Measurements from ENCODE around the gene RIN2. TPM values are rescaled to one million over a fixed set of nuclear protein-coding genes. Genes with fewer than 3 reads are reported as not detected.

Gene RIN2
- total and polyA plus RNA-seq, 2 of the 4 experiments (the other 2 are of a cell fraction) = 16.1 to 72.2 TPM

GRCh38 chr20:19761326-19761725 is 3.3 kb downstream of the RIN2 start:
- Histone ChIP-seq H3K79me1 (ENCODE audit: low read depth in 1 of 2, low read length in 2 of 2) (peaks cover 14 to 74% of the 10 kb centered on the region in 2 experiments), H3K56ac (ENCODE audit: extremely low read depth, insufficient read depth, low read length) (no peak overlapping the region), H3K9ac (ENCODE audit: low read depth, low read length) (no peak overlapping the region), H3K27ac (ENCODE audit: insufficient read depth, low read length) (no peak overlapping the region), H3K9me1 (ENCODE audit: insufficient read depth, low read length) (peaks cover 12% of the 10 kb centered on the region), H2AFZ (replicated peaks; ENCODE audit: low read length, poor library complexity) (no peak overlapping the region), H2BK15ac (ENCODE audit: low read depth, low read length) (no peak overlapping the region), H3K18ac (ENCODE audit: low read depth, low read length) (no peak overlapping the region), H4K5ac (ENCODE audit: low read depth, low read length) (no peak overlapping the region), H3K4me2 (ENCODE audit: low read depth, low read length) (no peak overlapping the region), H4K20me1 (ENCODE audit: insufficient read depth, low read length) (peaks cover 12% of the 10 kb centered on the region), H3K4me1 (ENCODE audit: control insufficient read depth, insufficient read depth, low read length) (peaks cover 11% of the 10 kb centered on the region), H3K14ac (replicated peaks; ENCODE audit: low read depth, low read length) (no peak overlapping the region), H4K91ac (ENCODE audit: insufficient read depth, low read depth, low read length) (no peak overlapping the region), H2AK5ac (ENCODE audit: low read depth, low read length) (peak overlapping the region; percentile 61), H3K4me3 (ENCODE audit: insufficient read depth, low read depth, low read length) (no peak overlapping the region), H2AK9ac (replicated peaks; ENCODE audit: low read depth, low read length, poor library complexity) (no peak overlapping the region), H3K9me3 (ENCODE audit: control insufficient read depth, insufficient read depth, low read length) (no peaks in the 10 kb centered on the region), H2BK20ac (ENCODE audit: low read depth, low read length) (no peak overlapping the region), H2BK5ac (ENCODE audit: low read depth, low read length, poor library complexity, severe bottlenecking) (no peak overlapping the region), H4K8ac (ENCODE audit: low read depth in 2 of 2, low read length in 2 of 2) (no peak overlapping the region), H3K4ac (ENCODE audit: low read depth, low read length) (no peak overlapping the region; the same call in 1 of the 2 replicates), H3K27me3 (ENCODE audit: control insufficient read depth, insufficient read depth, low read length) (no peaks in the 10 kb centered on the region), H3K23ac (ENCODE audit: low read depth, low read length) (no peak overlapping the region), H3K36me3 (ENCODE audit: control insufficient read depth, insufficient read depth, low read length) (peaks cover 2% of the 10 kb centered on the region; the same call in 1 of the 2 replicates), H2BK120ac (ENCODE audit: low read depth, low read length) (no peak overlapping the region; the same call in 1 of the 2 replicates)
- in situ Hi-C loops (cut with MboI; ENCODE audit: low sequenced_read_pairs) = no loop called here
- CTCF ChIA-PET = no interaction called here
- POLR2A ChIA-PET (ENCODE audit: unreplicated experiment) = no interaction called here
- ATAC-seq (ENCODE audit: low read depth) (no peak), DNase-seq (no peak)
- intact Hi-C loops (cut with micrococcal nuclease) = no loop called here
- dilution Hi-C loops (cut with HindIII; ENCODE audit: low sequenced_read_pairs, unreplicated experiment) = no loop called here
- TF ChIP-seq MXI1 (IDR thresholded peaks at IDR 0.05; ENCODE audit: borderline replicate concordance, low read depth, low read length) = no peak
- no TSS peak for BruUV-seq (replicated peaks)

Measured in IMR-90 (cell line).